Stimulated activated naive CD8-positive, alpha-beta T cell treated with anti-CD3 and anti-CD28 coated beads, Interleukin-15, amount 100 ng/mL, for 72 hours (primary cell): ENCODE data around the gene L3MBTL2.
A peak's percentile ranks its signal among the peaks of the same experiment; 100 is the strongest.

Source experiments
- ATAC-seq: fragments of 150-1000 bp; cut with Tn5 transposase; 2 replicates; pipeline ENCODE4 v1.10.0; 2021; ENCODE audit warnings: mild to moderate bottlenecking, moderate library complexity
- DNase-seq, 2 donors: peaks; one replicate each; pipeline ENCODE4 v3.0.0; 2021 to 2022
- H3K27ac Mint-ChIP-seq, 2 donors: one replicate each; pipeline ENCODE4 v1.8.0; 2022; ENCODE audit warnings: mild to moderate bottlenecking in 2 of 2, mixed read lengths in 2 of 2, moderate library complexity in 2 of 2
- H3K27me3 Mint-ChIP-seq: one replicate; pipeline ENCODE4 v1.8.0; 2022; ENCODE audit warnings: mixed read lengths
- H3K4me1 Mint-ChIP-seq: one replicate; pipeline ENCODE4 v1.8.0; 2022; ENCODE audit warnings: mild to moderate bottlenecking, mixed read lengths
- H3K4me3 Mint-ChIP-seq, 2 donors: one replicate each; pipeline ENCODE4 v1.8.0; 2022; ENCODE audit warnings: mild to moderate bottlenecking in 2 of 2, mixed read lengths in 2 of 2, moderate library complexity in 1 of 2
- H3K9me3 Mint-ChIP-seq, 2 donors: one replicate each; pipeline ENCODE4 v1.8.0; 2022; ENCODE audit warnings: mixed read lengths in 2 of 2

Gene L3MBTL2

DNA sequence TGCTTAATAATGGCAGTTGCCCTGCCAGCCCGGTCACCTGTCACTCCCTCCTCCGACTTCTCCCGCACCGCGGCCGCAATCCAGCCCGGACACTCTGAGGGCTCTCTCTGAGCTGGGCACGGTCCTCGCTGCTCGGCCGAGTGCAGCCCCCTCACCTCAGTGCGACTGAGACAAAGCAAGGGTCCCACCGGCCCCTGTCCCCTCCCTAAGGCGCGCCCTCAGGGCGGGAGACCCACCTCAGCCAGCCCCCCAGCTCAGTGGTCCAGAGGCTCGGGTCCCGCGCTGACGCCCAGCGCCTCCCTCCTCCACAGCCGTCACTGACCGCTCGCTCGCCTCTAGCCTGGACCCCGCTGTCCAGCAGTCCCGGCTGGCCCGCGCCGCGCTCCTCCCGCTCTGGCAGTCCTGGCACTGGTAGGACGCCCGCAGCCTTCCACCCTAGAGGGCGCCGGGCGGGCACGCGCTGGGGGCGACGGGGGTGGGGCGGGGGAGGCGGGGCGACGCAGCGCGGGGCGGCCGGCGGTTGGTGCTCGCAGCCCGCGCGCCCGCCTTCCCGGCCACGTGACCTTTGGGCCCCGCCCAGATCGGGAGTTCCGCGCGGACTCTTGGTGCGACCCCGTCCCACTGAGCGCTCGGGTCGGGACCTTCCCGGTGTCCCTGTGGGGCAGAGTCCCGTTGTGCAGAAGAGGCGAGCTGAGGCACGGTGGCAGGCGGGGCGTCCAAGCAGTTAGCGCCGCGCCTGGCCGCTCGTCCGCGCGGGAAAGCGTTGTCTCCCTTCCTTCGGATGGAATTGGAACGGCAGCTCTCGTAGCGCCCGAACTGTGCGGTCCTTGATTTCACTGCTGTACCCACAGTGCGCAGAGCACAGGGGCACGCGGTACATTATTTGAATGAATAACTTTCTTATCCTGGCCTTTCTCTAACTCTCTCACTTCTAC lies 7.8 kb upstream of the L3MBTL2 start:
- Mint-ChIP-seq H3K4me3 (peak overlapping the region; percentile 85 to 91), H3K27me3 (peaks cover 9% of the 10 kb centered on the region), H3K4me1 (peaks cover 11% of the 10 kb centered on the region), H3K27ac (peak overlapping the region in 1 of 2 donors; percentile 96), H3K9me3 (no peaks in the 10 kb centered on the region)
- DNase-seq (peak; percentile 69 to 70), ATAC-seq (peak; percentile 94)

GRCh38 chr22:41198027-41198580 lies 7.0 kb upstream of the L3MBTL2 start:
- Mint-ChIP-seq H3K27ac (peak overlapping the region in 1 of 2 donors; percentile 82), H3K4me1 (peaks cover 11% of the 10 kb centered on the region)
- peak; percentile 33 to 43 for DNase-seq

DNA sequence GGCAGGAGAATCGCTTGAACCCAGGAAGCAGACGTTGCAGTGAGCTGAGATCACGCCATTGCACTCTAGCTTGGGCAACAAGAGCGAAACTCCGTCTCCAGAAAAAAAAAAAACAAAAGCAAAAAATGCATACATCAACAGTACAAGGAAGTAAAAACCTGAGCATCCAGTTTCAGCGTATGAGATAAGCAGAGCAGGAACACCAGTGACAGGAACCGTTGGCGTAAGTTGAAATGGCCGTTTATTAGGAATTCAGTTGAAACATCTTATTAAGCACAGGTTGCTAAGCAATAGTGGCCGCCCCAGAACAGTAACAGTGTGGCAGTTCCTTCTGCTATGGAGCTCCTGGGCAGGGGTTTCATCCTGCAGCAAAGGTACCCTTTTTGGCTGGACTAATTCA lies 4.0 kb upstream of the L3MBTL2 start:
- Mint-ChIP-seq H3K27me3 (peaks cover 22% of the 10 kb centered on the region), H3K4me1 (peaks cover 32% of the 10 kb centered on the region), H3K9me3 (no peaks in the 10 kb centered on the region), H3K27ac (no peak overlapping the region), H3K4me3 (no peak overlapping the region)
- no peak for DNase-seq
- ATAC-seq, result no peak

More at GRCh38 chr22:41198027-41198580, 7.0 kb upstream of the L3MBTL2 start:
- peaks cover 10% of the 10 kb centered on the region for H3K27me3 Mint-ChIP-seq
- H3K9me3 Mint-ChIP-seq, result no peaks in the 10 kb centered on the region
- peak overlapping the region; percentile 85 to 91 for H3K4me3 Mint-ChIP-seq
- peak; percentile 58 for ATAC-seq

GRCh38 chr22:41203118-41203517 lies 2.0 kb upstream of the L3MBTL2 start:
- no peaks in the 10 kb centered on the region for H3K9me3 Mint-ChIP-seq
- H3K27ac Mint-ChIP-seq, result peak overlapping the region in 1 of 2 donors; percentile 37
- no peak for DNase-seq
- ATAC-seq, result no peak
- no peak overlapping the region for H3K4me3 Mint-ChIP-seq
- H3K4me1 Mint-ChIP-seq, result peaks cover 45% of the 10 kb centered on the region
- peaks cover 22% of the 10 kb centered on the region for H3K27me3 Mint-ChIP-seq

DNA sequence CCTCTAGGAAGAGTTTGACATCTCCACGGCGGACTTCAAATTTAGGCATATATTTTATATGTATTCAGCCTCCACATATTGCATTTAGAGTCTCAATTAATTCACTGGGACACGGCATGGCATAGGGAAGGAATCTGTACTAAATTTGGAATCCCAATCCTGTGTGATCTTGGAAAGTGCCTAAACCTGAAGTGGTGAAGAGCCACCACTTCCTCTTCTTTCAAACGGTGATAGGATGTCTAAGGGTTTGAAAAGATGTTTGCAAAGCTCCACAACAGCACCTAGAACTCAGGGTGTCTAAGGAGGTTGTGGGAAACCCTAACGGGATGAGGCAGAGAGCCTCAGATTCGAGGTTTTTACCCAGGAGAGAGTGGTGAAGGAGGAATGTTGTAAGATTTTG lies 1.0 kb upstream of the L3MBTL2 start:
- ATAC-seq (no peak), DNase-seq (no peak)
- peaks cover 21% of the 10 kb centered on the region for H3K27me3 Mint-ChIP-seq
- no peaks in the 10 kb centered on the region for H3K9me3 Mint-ChIP-seq
- H3K4me1 Mint-ChIP-seq, result peaks cover 47% of the 10 kb centered on the region
- H3K4me3 Mint-ChIP-seq, result peak overlapping the region in 1 of 2 donors; percentile 28
- no peak overlapping the region for H3K27ac Mint-ChIP-seq

DNA sequence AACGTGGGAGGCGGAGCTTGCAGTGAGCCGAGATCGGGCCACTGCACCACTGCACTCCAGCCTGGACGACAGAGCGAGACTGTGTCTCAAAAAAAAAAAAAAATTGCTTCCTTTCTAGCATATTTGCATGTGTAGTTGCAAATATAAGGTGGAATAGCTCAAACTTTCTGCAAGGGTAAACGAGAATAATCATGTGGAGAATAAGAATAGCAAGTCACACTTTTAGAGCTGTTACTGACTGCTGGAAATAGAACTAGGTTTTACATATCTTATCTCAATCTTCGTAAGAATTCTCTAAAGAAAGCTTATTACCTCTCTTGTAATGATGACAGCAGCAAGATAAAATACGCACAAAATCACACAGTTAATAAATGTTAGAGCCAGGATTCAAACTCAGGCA lies 1.6 kb downstream of the L3MBTL2 start:
- Mint-ChIP-seq H3K4me1 (peaks cover 47% of the 10 kb centered on the region), H3K4me3 (peak overlapping the region; percentile 31 to 84), H3K9me3 (no peaks in the 10 kb centered on the region), H3K27me3 (peaks cover 12% of the 10 kb centered on the region), H3K27ac (peak overlapping the region in 1 of 2 donors; percentile 15)
- ATAC-seq (no peak), DNase-seq (no peak)

DNA sequence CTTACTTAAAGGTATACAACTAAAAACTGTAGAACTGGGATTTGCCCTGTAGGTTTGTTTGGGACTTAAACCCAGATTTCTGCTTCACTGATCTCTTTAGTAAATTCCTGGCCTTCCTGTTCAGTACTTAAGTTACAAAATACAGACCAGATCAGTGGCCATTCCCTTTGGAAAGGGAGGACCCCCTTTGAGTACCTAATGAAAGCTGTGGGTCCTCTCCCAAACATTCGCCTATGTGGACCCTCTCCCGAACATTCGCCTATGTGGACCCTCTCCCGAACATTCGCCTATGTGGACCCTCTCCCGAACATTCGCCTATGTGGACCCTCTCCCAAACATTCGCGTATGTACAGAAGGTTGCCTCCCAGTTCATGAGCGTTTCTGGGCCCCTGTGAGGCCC lies 10.3 kb downstream of the L3MBTL2 start:
- H3K9me3 Mint-ChIP-seq, result no peaks in the 10 kb centered on the region
- peak overlapping the region in 1 of 2 donors; percentile 76 for H3K4me3 Mint-ChIP-seq
- no peak overlapping the region for H3K27ac Mint-ChIP-seq
- peaks cover 29% of the 10 kb centered on the region for H3K4me1 Mint-ChIP-seq
- no peaks in the 10 kb centered on the region for H3K27me3 Mint-ChIP-seq
- DNase-seq (no peak), ATAC-seq (no peak)

GRCh38 chr22:41215926-41216325 lies 10.8 kb downstream of the L3MBTL2 start:
- peaks cover 29% of the 10 kb centered on the region for H3K4me1 Mint-ChIP-seq
- DNase-seq (no peak), ATAC-seq (no peak)
- peak overlapping the region; percentile 76 to 82 for H3K4me3 Mint-ChIP-seq
- H3K27ac Mint-ChIP-seq, result peak overlapping the region in 1 of 2 donors; percentile 74
- no peaks in the 10 kb centered on the region for H3K9me3 Mint-ChIP-seq
- H3K27me3 Mint-ChIP-seq, result no peaks in the 10 kb centered on the region

DNA sequence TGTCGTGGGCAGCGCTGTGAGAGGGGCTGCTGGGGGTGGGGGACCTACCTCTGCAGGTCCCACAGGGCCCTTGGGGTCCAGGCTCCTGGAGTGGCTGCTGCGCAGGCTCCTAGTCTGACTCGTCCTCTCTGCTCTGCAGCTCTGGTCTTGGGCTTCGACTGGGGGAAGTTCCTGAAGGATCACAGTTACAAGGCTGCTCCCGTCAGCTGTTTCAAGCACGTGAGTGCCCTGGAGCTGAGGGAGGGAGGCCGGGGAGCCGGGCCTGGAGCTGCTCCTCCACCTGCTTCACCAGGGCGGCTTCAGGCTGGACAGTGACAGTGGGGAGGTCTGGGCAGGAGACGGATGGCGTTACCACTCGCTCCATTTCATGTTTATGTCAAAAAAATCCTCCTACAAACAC lies 11.9 kb downstream of the L3MBTL2 start:
- H3K27me3 Mint-ChIP-seq, result no peaks in the 10 kb centered on the region
- H3K27ac Mint-ChIP-seq, result peak overlapping the region; percentile 99
- H3K4me1 Mint-ChIP-seq, result peaks cover 29% of the 10 kb centered on the region
- H3K9me3 Mint-ChIP-seq, result no peaks in the 10 kb centered on the region
- H3K4me3 Mint-ChIP-seq, result peak overlapping the region; percentile 76 to 82
- ATAC-seq, result no peak
- DNase-seq, result no peak

DNA sequence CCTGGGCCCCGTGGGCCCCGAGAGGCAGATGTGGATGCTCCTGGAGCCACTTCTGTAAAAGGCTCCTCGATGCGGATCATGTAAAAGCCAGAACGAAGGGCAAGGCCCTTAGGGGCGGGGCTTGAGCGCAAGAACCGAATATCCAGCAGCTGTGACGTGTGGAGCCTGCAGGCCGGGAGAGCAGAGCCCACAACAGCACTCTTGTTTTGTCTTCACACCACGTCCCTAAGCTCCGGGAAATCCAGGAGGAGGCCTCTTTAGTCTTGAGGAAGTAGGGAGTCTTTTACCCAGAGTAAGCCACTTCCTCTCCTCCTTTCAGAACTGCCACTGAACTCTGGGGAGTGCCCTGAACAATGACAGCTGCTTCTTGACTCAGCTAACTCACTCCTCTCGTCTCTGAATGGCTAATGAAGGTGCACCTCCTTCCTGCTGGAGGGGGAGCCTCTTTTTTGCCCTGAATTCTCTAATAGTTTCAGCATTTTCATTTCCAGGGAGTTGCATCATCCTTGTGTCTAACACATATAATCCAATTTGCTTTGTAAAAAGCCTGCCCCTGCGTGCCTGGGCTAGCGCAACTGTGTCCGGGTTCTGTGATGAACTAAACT lies 12.5 kb downstream of the L3MBTL2 start:
- H3K27ac Mint-ChIP-seq, result peak overlapping the region; percentile 99
- DNase-seq (peak; percentile 52 to 76), ATAC-seq (peak; percentile 98)
- H3K27me3 Mint-ChIP-seq, result no peaks in the 10 kb centered on the region
- peaks cover 29% of the 10 kb centered on the region for H3K4me1 Mint-ChIP-seq
- H3K4me3 Mint-ChIP-seq, result peak overlapping the region; percentile 76 to 82
- no peaks in the 10 kb centered on the region for H3K9me3 Mint-ChIP-seq

GRCh38 chr22:41222846-41223507 lies 17.9 kb downstream of the L3MBTL2 start:
- Mint-ChIP-seq H3K4me1 (peaks cover 3% of the 10 kb centered on the region), H3K27ac (peak overlapping the region in 1 of 2 donors; percentile 85), H3K27me3 (no peaks in the 10 kb centered on the region), H3K4me3 (no peak overlapping the region), H3K9me3 (no peaks in the 10 kb centered on the region)
- no peak for DNase-seq
- ATAC-seq, result no peak

- Mint-ChIP-seq H3K4me1 (no peaks in the 10 kb centered on the region), H3K4me3 (no peak overlapping the region), H3K27ac (peak overlapping the region in 1 of 2 donors; percentile 85), H3K27me3 (no peaks in the 10 kb centered on the region), H3K9me3 (no peaks in the 10 kb centered on the region)
- no peak for DNase-seq
- no peak for ATAC-seq
Observed at GRCh38 chr22:41223535-41223934, 18.4 kb downstream of the L3MBTL2 start.

GRCh38 chr22:41226723-41227655 lies 21.9 kb downstream of the L3MBTL2 start:
- Mint-ChIP-seq H3K27ac (peak overlapping the region in 1 of 2 donors; percentile 37), H3K4me1 (no peaks in the 10 kb centered on the region), H3K4me3 (no peak overlapping the region), H3K9me3 (no peaks in the 10 kb centered on the region), H3K27me3 (no peaks in the 10 kb centered on the region)
- ATAC-seq (no peak), DNase-seq (no peak)

DNA sequence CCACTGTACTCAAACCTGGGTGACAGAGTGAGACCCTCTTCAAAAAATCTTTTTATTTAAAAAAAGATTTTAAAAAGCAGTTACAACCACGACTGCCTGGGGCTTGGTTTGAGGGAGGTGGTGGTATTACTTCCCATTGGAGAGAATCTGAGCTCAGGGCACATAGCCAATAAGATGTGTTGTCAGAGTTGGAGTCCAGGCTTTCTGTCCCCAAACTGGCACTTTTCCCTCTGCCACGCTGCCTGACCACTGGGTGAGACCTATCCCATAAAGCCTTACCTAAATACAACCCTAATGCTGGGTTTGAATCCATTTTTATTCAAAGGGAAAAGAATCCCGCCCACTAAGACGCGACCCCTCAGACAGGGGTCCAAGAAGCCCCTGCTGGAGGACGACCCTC lies 24.1 kb downstream of the L3MBTL2 start:
- no peak overlapping the region for H3K27ac Mint-ChIP-seq
- no peaks in the 10 kb centered on the region for H3K4me1 Mint-ChIP-seq
- no peaks in the 10 kb centered on the region for H3K9me3 Mint-ChIP-seq
- H3K27me3 Mint-ChIP-seq, result no peaks in the 10 kb centered on the region
- no peak for ATAC-seq
- no peak overlapping the region for H3K4me3 Mint-ChIP-seq
- DNase-seq, result no peak
